ENCODE data around the gene EPB42.

Gene EPB42

DNA sequence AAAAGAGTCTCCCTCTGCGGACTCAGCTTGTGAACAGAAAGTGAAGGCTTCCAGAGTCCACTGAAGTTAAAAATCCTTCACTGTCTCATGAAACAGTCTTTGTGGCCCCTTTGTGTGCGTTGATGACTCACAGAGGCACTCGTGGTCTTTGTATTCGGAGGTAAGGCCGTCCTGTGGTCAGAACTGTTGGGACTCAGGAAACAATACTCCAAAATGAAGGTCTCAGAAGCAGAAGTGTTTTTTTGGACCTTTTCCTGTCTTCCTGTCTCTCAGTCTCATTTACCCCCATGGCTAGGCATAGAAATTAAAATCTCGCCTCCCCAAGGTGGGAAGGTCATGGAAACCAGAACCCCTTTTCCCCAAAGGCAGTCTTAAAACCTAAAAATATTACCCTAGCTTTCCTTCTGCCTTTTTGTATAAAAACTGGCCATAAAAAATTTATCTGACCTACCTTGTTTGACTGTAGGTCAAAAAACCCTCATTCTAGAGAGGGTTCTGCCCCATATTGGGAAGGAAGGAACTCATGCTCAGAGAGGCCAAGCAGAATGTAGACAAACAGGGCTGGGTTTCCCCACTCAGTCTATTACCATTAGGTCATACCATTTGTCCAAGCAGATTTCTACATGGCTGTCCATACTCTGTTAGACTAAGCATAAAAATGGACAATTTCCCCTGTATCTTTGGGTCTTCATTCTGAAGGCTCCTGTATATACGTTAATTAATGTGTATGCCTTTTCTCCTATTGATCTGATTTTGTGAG lies 19.1 kb upstream of the EPB42 start:
- ChIA-PET POLR2A (no interaction called here), CTCF (no interaction called here)
- H3K4me3 ChIP-seq (ENCODE audit: low read depth, low read length), result no peak overlapping the region
- no peaks in the 10 kb centered on the region for H3K9me3 ChIP-seq (ENCODE audit: control insufficient read depth, insufficient read depth, low read depth, low read length)
- TF ChIP-seq ZNF341 (tag by site-specific recombination; IDR thresholded peaks at IDR 0.05; ENCODE audit: low read depth) (no peak), ZNF121 (tag by site-specific recombination; IDR thresholded peaks at IDR 0.05) (no peak), ZFP3 (tag by site-specific recombination; IDR thresholded peaks at IDR 0.05; ENCODE audit: low read depth) (no peak), ZFP69B (tag by site-specific recombination; IDR thresholded peaks at IDR 0.05) (no peak), KLF10 (tag by site-specific recombination; IDR thresholded peaks at IDR 0.05) (no peak), ZNF747 (tag by site-specific recombination; IDR thresholded peaks at IDR 0.05) (no peak), GLI2 (tag by site-specific recombination; IDR thresholded peaks at IDR 0.05; ENCODE audit: borderline replicate concordance, low read depth) (no peak), SALL2 (tag by site-specific recombination; IDR thresholded peaks at IDR 0.05; ENCODE audit: borderline replicate concordance) (no peak)
- TF ChIP-seq, protein P1, sequence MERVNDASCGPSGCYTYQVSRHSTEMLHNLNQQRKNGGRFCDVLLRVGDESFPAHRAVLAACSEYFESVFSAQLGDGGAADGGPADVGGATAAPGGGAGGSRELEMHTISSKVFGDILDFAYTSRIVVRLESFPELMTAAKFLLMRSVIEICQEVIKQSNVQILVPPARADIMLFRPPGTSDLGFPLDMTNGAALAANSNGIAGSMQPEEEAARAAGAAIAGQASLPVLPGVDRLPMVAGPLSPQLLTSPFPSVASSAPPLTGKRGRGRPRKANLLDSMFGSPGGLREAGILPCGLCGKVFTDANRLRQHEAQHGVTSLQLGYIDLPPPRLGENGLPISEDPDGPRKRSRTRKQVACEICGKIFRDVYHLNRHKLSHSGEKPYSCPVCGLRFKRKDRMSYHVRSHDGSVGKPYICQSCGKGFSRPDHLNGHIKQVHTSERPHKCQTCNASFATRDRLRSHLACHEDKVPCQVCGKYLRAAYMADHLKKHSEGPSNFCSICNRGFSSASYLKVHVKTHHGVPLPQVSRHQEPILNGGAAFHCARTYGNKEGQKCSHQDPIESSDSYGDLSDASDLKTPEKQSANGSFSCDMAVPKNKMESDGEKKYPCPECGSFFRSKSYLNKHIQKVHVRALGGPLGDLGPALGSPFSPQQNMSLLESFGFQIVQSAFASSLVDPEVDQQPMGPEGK (tag by site-specific recombination; IDR thresholded peaks at IDR 0.05), result no peak
- TF ChIP-seq, protein P2, sequence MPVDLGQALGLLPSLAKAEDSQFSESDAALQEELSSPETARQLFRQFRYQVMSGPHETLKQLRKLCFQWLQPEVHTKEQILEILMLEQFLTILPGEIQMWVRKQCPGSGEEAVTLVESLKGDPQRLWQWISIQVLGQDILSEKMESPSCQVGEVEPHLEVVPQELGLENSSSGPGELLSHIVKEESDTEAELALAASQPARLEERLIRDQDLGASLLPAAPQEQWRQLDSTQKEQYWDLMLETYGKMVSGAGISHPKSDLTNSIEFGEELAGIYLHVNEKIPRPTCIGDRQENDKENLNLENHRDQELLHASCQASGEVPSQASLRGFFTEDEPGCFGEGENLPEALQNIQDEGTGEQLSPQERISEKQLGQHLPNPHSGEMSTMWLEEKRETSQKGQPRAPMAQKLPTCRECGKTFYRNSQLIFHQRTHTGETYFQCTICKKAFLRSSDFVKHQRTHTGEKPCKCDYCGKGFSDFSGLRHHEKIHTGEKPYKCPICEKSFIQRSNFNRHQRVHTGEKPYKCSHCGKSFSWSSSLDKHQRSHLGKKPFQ (tag by site-specific recombination; IDR thresholded peaks at IDR 0.05), result no peak
- no peaks in the 10 kb centered on the region for H3K36me3 ChIP-seq (ENCODE audit: control insufficient read depth in 2 of 2, insufficient read depth in 1 of 2, low read length in 2 of 2)
- H3K27ac ChIP-seq (ENCODE audit: extremely low read depth, low read depth, low read length), result no peak overlapping the region
- H3K4me1 ChIP-seq (ENCODE audit: control insufficient read depth, insufficient read depth, low read length), result no peaks in the 10 kb centered on the region

- Histone ChIP-seq H3K4me3 (ENCODE audit: low read depth, low read length) (no peak overlapping the region), H3K4me1 (ENCODE audit: control insufficient read depth, insufficient read depth, low read length) (no peaks in the 10 kb centered on the region), H3K36me3 (ENCODE audit: control insufficient read depth in 2 of 2, insufficient read depth in 1 of 2, low read length in 2 of 2) (no peaks in the 10 kb centered on the region), H3K9me3 (ENCODE audit: control insufficient read depth, insufficient read depth, low read depth, low read length) (no peaks in the 10 kb centered on the region), H3K27ac (ENCODE audit: extremely low read depth, low read depth, low read length) (no peak overlapping the region)
- ChIA-PET POLR2A (no interaction called here), CTCF (no interaction called here)
- TF ChIP-seq OVOL3 (tag by site-specific recombination; IDR thresholded peaks at IDR 0.05) (no peak), KLF16 (tag by site-specific recombination; IDR thresholded peaks at IDR 0.05) (no peak), ZNF449 (tag by site-specific recombination; IDR thresholded peaks at IDR 0.05) (no peak), ZNF324 (tag by site-specific recombination; IDR thresholded peaks at IDR 0.05) (no peak), ZNF335 (tag by site-specific recombination; conservative IDR thresholded peaks at IDR 0.05) (no peak)
Measured at GRCh38 chr15:43238671-43239131, 17.9 kb upstream of the EPB42 start.

DNA sequence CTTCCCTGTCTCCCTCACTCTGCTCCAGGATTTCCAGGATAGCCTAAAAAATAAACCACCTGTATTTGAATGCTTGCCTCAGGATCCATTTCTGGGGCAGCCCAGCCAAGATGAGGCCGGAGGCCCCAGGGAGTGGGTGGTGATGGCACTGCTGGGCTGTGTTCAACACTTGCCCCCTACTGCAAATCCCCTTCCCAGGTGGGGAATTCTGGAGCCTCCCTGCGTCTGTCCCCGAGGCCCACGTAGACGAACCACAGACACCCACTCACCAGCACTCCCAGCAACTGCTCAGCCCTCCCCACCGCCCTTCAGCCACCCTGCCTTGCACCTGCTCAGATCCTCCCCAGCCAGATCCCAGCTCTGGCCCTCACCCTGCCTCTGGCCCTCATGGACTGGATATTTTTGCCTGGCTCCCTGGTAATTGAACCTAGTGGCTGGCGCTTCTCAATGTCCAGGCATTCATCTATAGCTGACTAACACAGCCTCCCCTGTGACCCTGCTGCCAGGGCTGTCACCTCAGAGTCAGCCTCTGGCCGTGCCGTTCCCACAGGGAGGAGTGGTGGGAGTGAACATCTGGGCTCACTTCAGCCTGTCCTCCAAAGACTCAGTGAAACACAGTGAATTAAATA lies 17.1 kb upstream of the EPB42 start:
- POLR2A ChIA-PET, result no interaction called here
- Histone ChIP-seq H3K4me3 (ENCODE audit: low read depth, low read length) (no peak overlapping the region), H3K27ac (ENCODE audit: extremely low read depth, low read depth, low read length) (no peak overlapping the region), H3K36me3 (ENCODE audit: control insufficient read depth in 2 of 2, insufficient read depth in 1 of 2, low read length in 2 of 2) (no peaks in the 10 kb centered on the region), H3K9me3 (ENCODE audit: control insufficient read depth, insufficient read depth, low read depth, low read length) (no peaks in the 10 kb centered on the region), H3K4me1 (ENCODE audit: control insufficient read depth, insufficient read depth, low read length) (no peaks in the 10 kb centered on the region)
- CTCF ChIA-PET, result no interaction called here
- peak; percentile 29; the same call in 1 of the 2 replicates for TF ChIP-seq ZFHX2 (tag by site-specific recombination; conservative IDR thresholded peaks at IDR 0.05)
- TF ChIP-seq EGR2 (tag by site-specific recombination; IDR thresholded peaks at IDR 0.05; ENCODE audit: low read depth), result peak; percentile 36
- no peak for TF ChIP-seq ZNF416 (tag by site-specific recombination; IDR thresholded peaks at IDR 0.05)
